Measurements from ENCODE around the gene ZNF37A.
"Not testable (repeated sequence)": the region's sequence is repeated elsewhere in the genome, so short reads cannot be mapped to it uniquely, and the experiment has no call there.

The ZNF37A gene

GRCh38 chr10:38150891-38151463 is 56.8 kb downstream of the ZNF37A start:
- DNase-seq, result not testable (repeated sequence)

DNA sequence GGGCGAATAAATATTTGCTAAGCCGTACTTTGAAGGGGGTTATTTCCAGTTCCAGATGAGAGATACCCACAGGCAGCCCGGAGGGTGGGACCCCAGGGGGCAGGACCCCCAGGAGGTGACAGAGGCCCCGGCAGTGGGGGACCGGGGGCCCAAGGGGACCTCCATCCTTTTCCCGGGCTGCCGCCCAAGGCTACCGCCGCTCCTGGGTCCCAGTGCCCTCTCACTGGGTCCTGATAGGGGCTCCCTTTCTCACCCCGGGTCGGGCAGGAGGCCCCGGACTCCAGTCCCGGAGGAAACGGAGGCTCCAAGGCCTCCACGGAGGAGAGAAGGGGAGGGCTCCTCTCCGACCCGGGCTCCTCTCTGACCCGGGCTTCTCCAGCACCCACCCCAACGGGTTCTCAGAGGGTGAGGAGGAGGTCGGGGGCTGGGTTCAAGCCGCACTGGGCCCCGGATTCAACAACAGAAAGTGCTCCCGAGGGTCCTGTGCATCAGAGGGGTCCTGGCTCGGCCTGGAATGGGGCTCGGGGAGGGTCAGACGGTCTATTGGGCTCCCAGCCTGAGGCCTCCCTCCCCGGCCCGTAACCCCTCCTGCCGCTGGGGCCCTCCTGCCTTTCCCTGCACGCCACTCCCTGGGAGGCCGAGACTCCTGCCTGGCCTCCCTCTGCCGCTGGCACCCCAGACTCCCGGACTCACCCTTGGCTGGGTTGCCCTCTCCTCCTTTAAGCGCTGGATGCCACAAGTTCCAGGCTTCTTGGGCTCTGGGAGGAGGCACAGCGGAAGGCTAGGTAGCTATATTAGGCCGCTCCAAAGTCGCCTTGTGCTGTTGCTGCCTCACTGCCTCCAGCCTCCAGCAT is 62.5 kb downstream of the ZNF37A start:
- no peak for DNase-seq

GRCh38 chr10:38157270-38157685 is 63.1 kb downstream of the ZNF37A start:
- no peak for DNase-seq

- DNase-seq, result no peak
Observed at GRCh38 chr10:38159004-38159403, 64.9 kb downstream of the ZNF37A start.

DNA sequence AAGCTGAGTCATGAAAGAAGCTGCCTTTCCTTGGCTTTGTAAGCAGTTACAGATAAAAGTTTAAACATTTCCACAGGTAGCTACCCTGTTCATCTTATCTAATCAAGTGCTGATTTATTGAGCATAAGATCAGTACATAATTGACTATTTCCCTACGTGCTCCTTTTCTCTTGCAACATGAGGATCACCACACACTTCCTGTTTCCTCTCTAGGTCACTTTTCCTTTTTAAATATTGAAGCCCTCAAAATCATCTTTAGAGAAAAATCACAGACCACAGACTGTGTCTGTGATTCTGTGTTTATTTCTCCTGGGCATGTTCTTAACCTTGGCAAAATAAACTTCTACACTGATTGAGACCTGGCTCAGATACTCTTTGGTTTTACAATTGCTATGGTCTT is 69.5 kb downstream of the ZNF37A start:
- no peak for DNase-seq

DNA sequence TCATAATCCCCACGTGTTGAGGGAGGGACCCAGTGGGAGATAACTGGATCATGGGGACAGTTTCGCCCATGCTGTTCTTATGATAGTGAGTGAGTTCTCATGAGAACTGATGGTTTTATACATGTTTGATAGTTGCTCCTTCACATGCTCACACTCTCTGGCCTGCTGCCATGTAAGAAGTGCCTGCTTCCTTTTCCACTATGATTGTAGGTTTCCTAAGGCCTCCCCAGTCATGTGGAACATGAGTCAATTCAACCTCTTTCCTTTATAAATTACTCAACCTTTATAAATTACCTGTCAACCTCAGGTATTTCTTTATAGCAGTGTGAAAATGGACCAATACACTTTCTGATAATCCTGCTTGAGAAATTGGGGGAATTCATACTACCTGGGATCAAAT is 80.2 kb downstream of the ZNF37A start:
- no peak for DNase-seq

- no peak for DNase-seq
Observed at GRCh38 chr10:38184477-38184876, 90.3 kb downstream of the ZNF37A start.
